K562 (cell line): Measurements from ENCODE around the gene DNAJC6. TPM values are rescaled to one million over a fixed set of nuclear protein-coding genes. Genes with fewer than 3 reads are reported as not detected.

Experiments used
- ADNP ChIP-seq: fragments of 200-800 bp; sonication (Bioruptor generic); IDR thresholded peaks from 2 replicates; pipeline ENCODE4 v1.6.1; 2016; ENCODE audit warnings: missing genetic modification characterization, missing compliant biosample characterization
- CBFA2T3 ChIP-seq: fragments of 450-650 bp; IDR thresholded peaks from 2 replicates; pipeline ENCODE4 v1.6.1; 2017
- GATA2 ChIP-seq: sonication (generic); formaldehyde crosslinking; IDR thresholded peaks from 2 replicates; pipeline ENCODE4 v1.4.0; 2020; ENCODE audit warnings: mild to moderate bottlenecking, missing genetic modification reagents
- GATAD2A ChIP-seq: fragments of 450-650 bp; IDR thresholded peaks from 2 replicates; pipeline ENCODE4 v1.6.1; 2017
- MYNN ChIP-seq, 2 experiments: sonication (generic); formaldehyde crosslinking in 1 of 2; IDR thresholded peaks; 2 replicates each; pipeline versions ENCODE4 v1.5.0 to v1.6.1; 2016 to 2020; ENCODE audit warnings: antibody characterized with exemption in 1 of 2, missing genetic modification reagents in 1 of 2
- NCOA2 ChIP-seq, 2 experiments: fragments of 450-650 bp; IDR thresholded peaks; 2 replicates each; pipeline ENCODE4 v1.6.1; 2018; ENCODE audit warnings: mild to moderate bottlenecking in 2 of 2, moderate library complexity in 1 of 2; ENCODE audit not compliant: partially characterized antibody in 2 of 2
- NEUROD1 ChIP-seq: fragments of 150-350 bp; IDR thresholded peaks from 2 replicates; pipeline ENCODE4 v1.6.1; 2014; ENCODE audit warnings: borderline replicate concordance, low read length, low read depth; ENCODE audit not compliant: partially characterized antibody
- OTX1 ChIP-seq: fragments of 450-650 bp; formaldehyde crosslinking; IDR thresholded peaks from 2 replicates; pipeline ENCODE4 v1.4.0; 2022; ENCODE audit warnings: mild to moderate bottlenecking
- POLR2H ChIP-seq: IDR thresholded peaks from 2 replicates; pipeline ENCODE4 v1.6.1; 2016; ENCODE audit warnings: missing genetic modification characterization, low read depth, mild to moderate bottlenecking, control low read depth, missing compliant biosample characterization, moderate library complexity
- RAD21 ChIP-seq, 2 experiments: fragments of 250-450 bp in 1 of 2; fragments of 450-650 bp in 1 of 2; sonication (Bioruptor Pico) in 1 of 2; formaldehyde crosslinking in 1 of 2; IDR thresholded peaks in 1 of 2; conservative IDR thresholded peaks in 1 of 2; 2 replicates each; pipeline versions ENCODE4 v1.4.0 to v1.8.0; 2020 to 2022; ENCODE audit warnings: mild to moderate bottlenecking in 2 of 2, moderate library complexity in 1 of 2
- polyA plus RNA-seq, 8 experiments: library from polyadenylated mRNA; depleted of rRNA in 4 of 8; stranded (reverse) in 5 of 8; unstranded in 3 of 8; fragments of >200 nt; fragmentation: Nextera tagmentation in 2 of 8; fragmentation: Illumina TruSeq in 1 of 8; extraction: Ambion mirVana in 2 of 8; extraction: Trizol in 1 of 8; gene quantifications; 2 replicates each; pipeline versions ENCODE4 v1.2.1 to v1.2.3, GENCODE V29; 2011 to 2014; ENCODE audit warnings: inconsistent platforms in 1 of 8, missing spikeins in 1 of 8
- total RNA-seq, 7 experiments: library from RNA; depleted of rRNA in 6 of 7; stranded (reverse); fragments of >200 nt in 6 of 7; fragmentation: Illumina TruSeq in 2 of 7; extraction: Trizol in 2 of 7; gene quantifications; 2 replicates each; pipeline versions ENCODE4 v1.2.1 to v1.2.3, GENCODE V29; 2011 to 2021; ENCODE audit warnings: low replicate concordance in 1 of 7
- TF ChIP-seq, protein P1 (sequence below): fragments of 450-650 bp; IDR thresholded peaks from 2 replicates; pipeline ENCODE4 v1.6.1; 2016; ENCODE audit warnings: mild to moderate bottlenecking, moderate library complexity
- TF ChIP-seq, protein P2 (sequence below): IDR thresholded peaks from 2 replicates; pipeline ENCODE4 v1.6.1; 2012; ENCODE audit warnings: low read depth, low read length, improper control_type of control experiment, borderline replicate concordance

Gene DNAJC6
- total and polyA plus RNA-seq, 9 of the 15 experiments (the other 6 are each of a cell fraction or from before 2014, with no cell fraction given): 6.7 to 78.7 (median 28.0) TPM

DNA sequence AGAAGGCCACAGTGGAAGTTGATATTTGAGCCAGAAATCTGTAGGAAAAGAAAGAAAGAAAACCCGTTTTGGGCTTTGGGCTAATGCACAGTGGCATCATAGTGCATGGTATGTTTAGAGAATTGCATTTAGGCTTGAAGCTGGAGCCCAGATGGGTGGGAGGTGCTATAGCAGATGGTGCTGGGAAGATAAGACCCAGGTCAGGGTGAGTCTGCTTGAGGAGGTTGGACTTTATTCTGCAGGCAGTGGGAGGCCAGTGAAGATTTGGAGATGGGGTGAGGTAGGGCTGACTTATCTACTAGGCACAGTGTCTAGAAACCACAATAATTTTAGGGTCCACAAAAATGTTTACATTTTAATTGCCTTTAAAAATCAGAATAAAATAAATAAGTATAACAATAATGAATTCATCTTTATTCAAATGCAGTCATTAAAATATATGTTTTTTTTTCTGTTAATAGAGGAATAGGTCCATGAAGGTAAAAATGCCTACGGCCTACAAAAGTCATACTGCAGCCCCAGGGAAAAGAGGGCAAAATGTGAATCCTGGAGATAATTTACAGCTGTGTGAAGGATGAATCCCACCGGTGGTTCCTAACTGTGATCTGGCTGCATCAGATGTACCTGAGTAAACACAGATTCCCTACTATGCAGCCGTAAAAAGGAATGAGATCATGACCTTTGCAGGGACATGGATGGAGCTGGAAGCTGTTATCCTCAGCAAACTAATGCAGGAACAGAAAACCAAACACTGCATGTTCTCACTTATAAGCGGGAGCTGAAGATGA, 8.7 kb downstream of the DNAJC6 start (continued):
- peak; percentile 80 for TF ChIP-seq NEUROD1
- peak in 1 of 2 experiments; percentile 26; a peak in 2 of 4 replicates for TF ChIP-seq RAD21 (CRISPR knock-in tag; conservative IDR thresholded peaks at IDR 0.05 in 1 of 2, IDR thresholded peaks at IDR 0.05 in 1 of 2)
- TF ChIP-seq POLR2H: no peak
- peak; percentile 83 for TF ChIP-seq GATAD2A
- TF ChIP-seq OTX1 (CRISPR knock-in tag): no peak
- TF ChIP-seq GATA2 (CRISPR knock-in tag): peak; percentile 94
- TF ChIP-seq NCOA2 (IDR thresholded peaks at IDR 0.05; ENCODE audit: partially characterized antibody in 2 of 2): peak; percentile 10 to 69
- TF ChIP-seq, protein P1, sequence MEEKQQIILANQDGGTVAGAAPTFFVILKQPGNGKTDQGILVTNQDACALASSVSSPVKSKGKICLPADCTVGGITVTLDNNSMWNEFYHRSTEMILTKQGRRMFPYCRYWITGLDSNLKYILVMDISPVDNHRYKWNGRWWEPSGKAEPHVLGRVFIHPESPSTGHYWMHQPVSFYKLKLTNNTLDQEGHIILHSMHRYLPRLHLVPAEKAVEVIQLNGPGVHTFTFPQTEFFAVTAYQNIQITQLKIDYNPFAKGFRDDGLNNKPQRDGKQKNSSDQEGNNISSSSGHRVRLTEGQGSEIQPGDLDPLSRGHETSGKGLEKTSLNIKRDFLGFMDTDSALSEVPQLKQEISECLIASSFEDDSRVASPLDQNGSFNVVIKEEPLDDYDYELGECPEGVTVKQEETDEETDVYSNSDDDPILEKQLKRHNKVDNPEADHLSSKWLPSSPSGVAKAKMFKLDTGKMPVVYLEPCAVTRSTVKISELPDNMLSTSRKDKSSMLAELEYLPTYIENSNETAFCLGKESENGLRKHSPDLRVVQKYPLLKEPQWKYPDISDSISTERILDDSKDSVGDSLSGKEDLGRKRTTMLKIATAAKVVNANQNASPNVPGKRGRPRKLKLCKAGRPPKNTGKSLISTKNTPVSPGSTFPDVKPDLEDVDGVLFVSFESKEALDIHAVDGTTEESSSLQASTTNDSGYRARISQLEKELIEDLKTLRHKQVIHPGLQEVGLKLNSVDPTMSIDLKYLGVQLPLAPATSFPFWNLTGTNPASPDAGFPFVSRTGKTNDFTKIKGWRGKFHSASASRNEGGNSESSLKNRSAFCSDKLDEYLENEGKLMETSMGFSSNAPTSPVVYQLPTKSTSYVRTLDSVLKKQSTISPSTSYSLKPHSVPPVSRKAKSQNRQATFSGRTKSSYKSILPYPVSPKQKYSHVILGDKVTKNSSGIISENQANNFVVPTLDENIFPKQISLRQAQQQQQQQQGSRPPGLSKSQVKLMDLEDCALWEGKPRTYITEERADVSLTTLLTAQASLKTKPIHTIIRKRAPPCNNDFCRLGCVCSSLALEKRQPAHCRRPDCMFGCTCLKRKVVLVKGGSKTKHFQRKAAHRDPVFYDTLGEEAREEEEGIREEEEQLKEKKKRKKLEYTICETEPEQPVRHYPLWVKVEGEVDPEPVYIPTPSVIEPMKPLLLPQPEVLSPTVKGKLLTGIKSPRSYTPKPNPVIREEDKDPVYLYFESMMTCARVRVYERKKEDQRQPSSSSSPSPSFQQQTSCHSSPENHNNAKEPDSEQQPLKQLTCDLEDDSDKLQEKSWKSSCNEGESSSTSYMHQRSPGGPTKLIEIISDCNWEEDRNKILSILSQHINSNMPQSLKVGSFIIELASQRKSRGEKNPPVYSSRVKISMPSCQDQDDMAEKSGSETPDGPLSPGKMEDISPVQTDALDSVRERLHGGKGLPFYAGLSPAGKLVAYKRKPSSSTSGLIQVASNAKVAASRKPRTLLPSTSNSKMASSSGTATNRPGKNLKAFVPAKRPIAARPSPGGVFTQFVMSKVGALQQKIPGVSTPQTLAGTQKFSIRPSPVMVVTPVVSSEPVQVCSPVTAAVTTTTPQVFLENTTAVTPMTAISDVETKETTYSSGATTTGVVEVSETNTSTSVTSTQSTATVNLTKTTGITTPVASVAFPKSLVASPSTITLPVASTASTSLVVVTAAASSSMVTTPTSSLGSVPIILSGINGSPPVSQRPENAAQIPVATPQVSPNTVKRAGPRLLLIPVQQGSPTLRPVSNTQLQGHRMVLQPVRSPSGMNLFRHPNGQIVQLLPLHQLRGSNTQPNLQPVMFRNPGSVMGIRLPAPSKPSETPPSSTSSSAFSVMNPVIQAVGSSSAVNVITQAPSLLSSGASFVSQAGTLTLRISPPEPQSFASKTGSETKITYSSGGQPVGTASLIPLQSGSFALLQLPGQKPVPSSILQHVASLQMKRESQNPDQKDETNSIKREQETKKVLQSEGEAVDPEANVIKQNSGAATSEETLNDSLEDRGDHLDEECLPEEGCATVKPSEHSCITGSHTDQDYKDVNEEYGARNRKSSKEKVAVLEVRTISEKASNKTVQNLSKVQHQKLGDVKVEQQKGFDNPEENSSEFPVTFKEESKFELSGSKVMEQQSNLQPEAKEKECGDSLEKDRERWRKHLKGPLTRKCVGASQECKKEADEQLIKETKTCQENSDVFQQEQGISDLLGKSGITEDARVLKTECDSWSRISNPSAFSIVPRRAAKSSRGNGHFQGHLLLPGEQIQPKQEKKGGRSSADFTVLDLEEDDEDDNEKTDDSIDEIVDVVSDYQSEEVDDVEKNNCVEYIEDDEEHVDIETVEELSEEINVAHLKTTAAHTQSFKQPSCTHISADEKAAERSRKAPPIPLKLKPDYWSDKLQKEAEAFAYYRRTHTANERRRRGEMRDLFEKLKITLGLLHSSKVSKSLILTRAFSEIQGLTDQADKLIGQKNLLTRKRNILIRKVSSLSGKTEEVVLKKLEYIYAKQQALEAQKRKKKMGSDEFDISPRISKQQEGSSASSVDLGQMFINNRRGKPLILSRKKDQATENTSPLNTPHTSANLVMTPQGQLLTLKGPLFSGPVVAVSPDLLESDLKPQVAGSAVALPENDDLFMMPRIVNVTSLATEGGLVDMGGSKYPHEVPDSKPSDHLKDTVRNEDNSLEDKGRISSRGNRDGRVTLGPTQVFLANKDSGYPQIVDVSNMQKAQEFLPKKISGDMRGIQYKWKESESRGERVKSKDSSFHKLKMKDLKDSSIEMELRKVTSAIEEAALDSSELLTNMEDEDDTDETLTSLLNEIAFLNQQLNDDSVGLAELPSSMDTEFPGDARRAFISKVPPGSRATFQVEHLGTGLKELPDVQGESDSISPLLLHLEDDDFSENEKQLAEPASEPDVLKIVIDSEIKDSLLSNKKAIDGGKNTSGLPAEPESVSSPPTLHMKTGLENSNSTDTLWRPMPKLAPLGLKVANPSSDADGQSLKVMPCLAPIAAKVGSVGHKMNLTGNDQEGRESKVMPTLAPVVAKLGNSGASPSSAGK: no peak
- peak; percentile 76; the same call in 1 of the 2 replicates for TF ChIP-seq ADNP
- TF ChIP-seq, protein P2, sequence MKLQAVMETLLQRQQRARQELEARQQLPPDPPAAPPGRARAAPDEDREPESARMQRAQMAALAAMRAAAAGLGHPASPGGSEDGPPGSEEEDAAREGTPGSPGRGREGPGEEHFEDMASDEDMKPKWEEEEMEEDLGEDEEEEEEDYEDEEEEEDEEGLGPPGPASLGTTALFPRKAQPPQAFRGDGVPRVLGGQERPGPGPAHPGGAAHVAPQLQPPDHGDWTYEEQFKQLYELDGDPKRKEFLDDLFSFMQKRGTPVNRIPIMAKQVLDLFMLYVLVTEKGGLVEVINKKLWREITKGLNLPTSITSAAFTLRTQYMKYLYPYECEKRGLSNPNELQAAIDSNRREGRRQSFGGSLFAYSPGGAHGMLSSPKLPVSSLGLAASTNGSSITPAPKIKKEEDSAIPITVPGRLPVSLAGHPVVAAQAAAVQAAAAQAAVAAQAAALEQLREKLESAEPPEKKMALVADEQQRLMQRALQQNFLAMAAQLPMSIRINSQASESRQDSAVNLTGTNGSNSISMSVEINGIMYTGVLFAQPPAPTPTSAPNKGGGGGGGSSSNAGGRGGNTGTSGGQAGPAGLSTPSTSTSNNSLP: peak; percentile 61; the same call in 1 of the 2 replicates
- TF ChIP-seq CBFA2T3: peak; percentile 97
- TF ChIP-seq MYNN (IDR thresholded peaks at IDR 0.05): peak; percentile 84
- TF ChIP-seq MYNN (CRISPR knock-in tag; IDR thresholded peaks at IDR 0.05): no peak
